HFFc6 (cell line): Measurements from ENCODE around the gene IL17C. TPM values are rescaled to one million over a fixed set of nuclear protein-coding genes. Genes with fewer than 3 reads are reported as not detected.

Experiments used
- DNase-seq: peaks from one replicate; pipeline ENCODE4 v3.0.0-alpha.2; 2018
- H3K27ac Mint-ChIP-seq: 2 replicates; pipeline ENCODE4 v1.8.0; 2020; ENCODE audit warnings: mild to moderate bottlenecking, mixed read lengths
- H3K27me3 Mint-ChIP-seq: 2 replicates; pipeline ENCODE4 v1.8.0; 2021; ENCODE audit warnings: mild to moderate bottlenecking, moderate library complexity, mixed read lengths; ENCODE audit not compliant: insufficient read depth
- H3K36me3 Mint-ChIP-seq: 2 replicates; pipeline ENCODE4 v1.8.0; 2021; ENCODE audit warnings: low read depth, mixed read lengths
- H3K4me1 Mint-ChIP-seq: 2 replicates; pipeline ENCODE4 v1.8.0; 2020; ENCODE audit warnings: low read depth, mixed read lengths
- H3K4me3 Mint-ChIP-seq: 2 replicates; pipeline ENCODE4 v1.8.0; 2020; ENCODE audit warnings: mild to moderate bottlenecking, moderate library complexity, mixed read lengths
- H3K9me3 Mint-ChIP-seq: 2 replicates; pipeline ENCODE4 v1.8.0; 2020; ENCODE audit warnings: mild to moderate bottlenecking, mixed read lengths
- CTCF ChIP-seq: fragments of 200-600 bp; sonication (generic); IDR thresholded peaks from 2 replicates; pipeline ENCODE4 v1.5.0; 2021; ENCODE audit warnings: antibody characterized with exemption, mild to moderate bottlenecking
- total RNA-seq, 6 experiments: library from RNA; stranded (reverse); fragmentation: NEBNext Ultra II Directional; extraction: Animal tissue kit (Norgen Biotek cat#: 25700); gene quantifications; 2 replicates in 1 of 6; 3 replicates in 5 of 6; pipeline ENCODE4 v1.2.3, GENCODE V29; 2021

IL17C gene
- total RNA-seq, 6 experiments from 2014 or later = not detected

GRCh38 chr16:88653101-88653500 lies 14.7 kb downstream of the IL17C start:
- no peaks in the 10 kb centered on the region for H3K27me3 Mint-ChIP-seq
- H3K4me1 Mint-ChIP-seq = no peaks in the 10 kb centered on the region
- H3K36me3 Mint-ChIP-seq = no peaks in the 10 kb centered on the region; the same call in 1 of the 2 replicates
- H3K9me3 Mint-ChIP-seq = no peaks in the 10 kb centered on the region
- no peak overlapping the region for H3K27ac Mint-ChIP-seq
- DNase-seq = no peak
- no peak for TF ChIP-seq CTCF
- no peak overlapping the region for H3K4me3 Mint-ChIP-seq

- DNase-seq = no peak
- Mint-ChIP-seq H3K4me3 (no peak overlapping the region), H3K36me3 (no peaks in the 10 kb centered on the region; the same call in 1 of the 2 replicates), H3K27ac (no peak overlapping the region), H3K4me1 (no peaks in the 10 kb centered on the region), H3K27me3 (no peaks in the 10 kb centered on the region), H3K9me3 (no peaks in the 10 kb centered on the region)
- TF ChIP-seq CTCF = no peak
These were observed 15.4 kb downstream of the IL17C start for GRCh38 chr16:88653596-88654362.

- no peak overlapping the region for H3K27ac Mint-ChIP-seq
- no peaks in the 10 kb centered on the region for H3K9me3 Mint-ChIP-seq
- no peaks in the 10 kb centered on the region for H3K36me3 Mint-ChIP-seq
- no peaks in the 10 kb centered on the region for H3K4me1 Mint-ChIP-seq
- H3K27me3 Mint-ChIP-seq = no peaks in the 10 kb centered on the region
- no peak overlapping the region for H3K4me3 Mint-ChIP-seq
- DNase-seq = no peak
- no peak for TF ChIP-seq CTCF
These were observed 16.1 kb downstream of the IL17C start for GRCh38 chr16:88654363-88655052.

- no peak for TF ChIP-seq CTCF
- Mint-ChIP-seq H3K27ac (no peak overlapping the region), H3K36me3 (no peaks in the 10 kb centered on the region), H3K27me3 (no peaks in the 10 kb centered on the region), H3K4me3 (no peak overlapping the region), H3K9me3 (no peaks in the 10 kb centered on the region), H3K4me1 (no peaks in the 10 kb centered on the region)
- no peak for DNase-seq
These were observed 16.8 kb downstream of the IL17C start for GRCh38 chr16:88655053-88655732.

- no peak for TF ChIP-seq CTCF
- H3K4me1 Mint-ChIP-seq = no peaks in the 10 kb centered on the region
- no peak overlapping the region for H3K4me3 Mint-ChIP-seq
- no peak for DNase-seq
- H3K9me3 Mint-ChIP-seq = no peaks in the 10 kb centered on the region
- no peaks in the 10 kb centered on the region for H3K36me3 Mint-ChIP-seq
- no peaks in the 10 kb centered on the region for H3K27me3 Mint-ChIP-seq
- no peak overlapping the region for H3K27ac Mint-ChIP-seq
These were observed 17.4 kb downstream of the IL17C start for GRCh38 chr16:88655733-88656281.
